Measurements from ENCODE around the gene TRMT11. TPM values are rescaled to one million over a fixed set of nuclear protein-coding genes. Genes with fewer than 3 reads are reported as not detected.
A peak's percentile ranks its signal among the peaks of the same experiment; 100 is the strongest.

The TRMT11 gene
- total RNA-seq, 1 experiment from 2014 or later: 17.9 TPM

- TF ChIP-seq EZH2phosphoT487 (IDR thresholded peaks at IDR 0.05; ENCODE audit: borderline replicate concordance, low read length) (no peak), EZH2 (IDR thresholded peaks at IDR 0.05; ENCODE audit: low read length, unreplicated experiment) (no peak), CTCF (conservative IDR thresholded peaks at IDR 0.05; ENCODE audit: low read depth, low read length) (no peak)
- H3K4me3 ChIP-seq (ENCODE audit: low read length): no peak overlapping the region
- no peaks in the 10 kb centered on the region for H3K9me3 ChIP-seq (ENCODE audit: low read length)
- no peaks in the 10 kb centered on the region for H3F3A ChIP-seq (ENCODE audit: low read length, unreplicated experiment)
- H3K79me2 ChIP-seq (ENCODE audit: low read length): no peaks in the 10 kb centered on the region
- H2AFZ ChIP-seq (ENCODE audit: low read length): no peak overlapping the region
- CTCF ChIA-PET: no interaction called here
- no peaks in the 10 kb centered on the region for H3K27me3 ChIP-seq (ENCODE audit: low read length)
- no TSS peak for BruUV-seq (replicated peaks)
- no peak overlapping the region for H3K9ac ChIP-seq (ENCODE audit: low read length)
- H3K9me2 ChIP-seq (replicated peaks; ENCODE audit: low read length): no peaks in the 10 kb centered on the region
- H3K36me3 ChIP-seq (ENCODE audit: low read depth, low read length): peaks cover 22% of the 10 kb centered on the region
- no peak overlapping the region for H3K4me2 ChIP-seq (ENCODE audit: low read length)
- H3K4me1 ChIP-seq (ENCODE audit: insufficient read depth, low read length): no peaks in the 10 kb centered on the region
- no peaks in the 10 kb centered on the region for H4K20me1 ChIP-seq (ENCODE audit: low read length)
- intact Hi-C loops (cut with micrococcal nuclease): no loop called here
- ATAC-seq: no peak
- H3K27ac ChIP-seq (ENCODE audit: low read length): no peak overlapping the region
- no peak for DNase-seq
- POLR2A ChIA-PET (ENCODE audit: unreplicated experiment): no interaction called here
Measured at GRCh38 chr6:126007800-126008199, 21.5 kb downstream of the TRMT11 start.

- no peaks in the 10 kb centered on the region for H3K27me3 ChIP-seq (ENCODE audit: low read length)
- no peak overlapping the region for H3K9ac ChIP-seq (ENCODE audit: low read length)
- TF ChIP-seq CTCF (conservative IDR thresholded peaks at IDR 0.05; ENCODE audit: low read depth, low read length) (no peak), EZH2 (IDR thresholded peaks at IDR 0.05; ENCODE audit: low read length, unreplicated experiment) (no peak), EZH2phosphoT487 (IDR thresholded peaks at IDR 0.05; ENCODE audit: borderline replicate concordance, low read length) (no peak)
- no peak overlapping the region for H2AFZ ChIP-seq (ENCODE audit: low read length)
- ChIA-PET CTCF (no interaction called here), POLR2A (ENCODE audit: unreplicated experiment) (no interaction called here)
- peaks cover 30% of the 10 kb centered on the region for H3K36me3 ChIP-seq (ENCODE audit: low read depth, low read length)
- no peaks in the 10 kb centered on the region for H3K9me3 ChIP-seq (ENCODE audit: low read length)
- ATAC-seq (no peak), DNase-seq (no peak)
- H3K27ac ChIP-seq (ENCODE audit: low read length): no peak overlapping the region
- H3K79me2 ChIP-seq (ENCODE audit: low read length): no peaks in the 10 kb centered on the region
- H3K4me2 ChIP-seq (ENCODE audit: low read length): no peak overlapping the region
- H3F3A ChIP-seq (ENCODE audit: low read length, unreplicated experiment): no peaks in the 10 kb centered on the region
- H3K4me1 ChIP-seq (ENCODE audit: insufficient read depth, low read length): no peaks in the 10 kb centered on the region
- no peaks in the 10 kb centered on the region for H3K9me2 ChIP-seq (replicated peaks; ENCODE audit: low read length)
- H4K20me1 ChIP-seq (ENCODE audit: low read length): no peaks in the 10 kb centered on the region
- no TSS peak for BruUV-seq (replicated peaks)
- no peak overlapping the region for H3K4me3 ChIP-seq (ENCODE audit: low read length)
- intact Hi-C loops (cut with micrococcal nuclease): no loop called here
Measured at GRCh38 chr6:126010040-126010439, 23.7 kb downstream of the TRMT11 start.

GRCh38 chr6:126015863-126016262 lies 29.5 kb downstream of the TRMT11 start:
- CTCF ChIA-PET: no interaction called here
- no peaks in the 10 kb centered on the region; the same call in 1 of the 2 replicates for H3K4me1 ChIP-seq (ENCODE audit: insufficient read depth, low read length)
- H3K4me2 ChIP-seq (ENCODE audit: low read length): no peak overlapping the region
- TF ChIP-seq EZH2phosphoT487 (IDR thresholded peaks at IDR 0.05; ENCODE audit: borderline replicate concordance, low read length) (no peak), CTCF (conservative IDR thresholded peaks at IDR 0.05; ENCODE audit: low read depth, low read length) (no peak), EZH2 (IDR thresholded peaks at IDR 0.05; ENCODE audit: low read length, unreplicated experiment) (no peak)
- H4K20me1 ChIP-seq (ENCODE audit: low read length): 0 out of 2 replicates have a peak, but pooled peaks cover 4% of the 10 kb centered on the region
- H3K36me3 ChIP-seq (ENCODE audit: low read depth, low read length): peaks cover 32% of the 10 kb centered on the region
- peak; percentile 32 for DNase-seq
- H3K27ac ChIP-seq (ENCODE audit: low read length): no peak overlapping the region
- no peaks in the 10 kb centered on the region for H3K9me3 ChIP-seq (ENCODE audit: low read length)
- ATAC-seq: peak; percentile 71
- no peak overlapping the region for H3K9ac ChIP-seq (ENCODE audit: low read length)
- H2AFZ ChIP-seq (ENCODE audit: low read length): no peak overlapping the region
- H3K27me3 ChIP-seq (ENCODE audit: low read length): no peaks in the 10 kb centered on the region
- no peak overlapping the region for H3K4me3 ChIP-seq (ENCODE audit: low read length)
- no TSS peak for BruUV-seq (replicated peaks)
- no peaks in the 10 kb centered on the region for H3K9me2 ChIP-seq (replicated peaks; ENCODE audit: low read length)
- no peaks in the 10 kb centered on the region for H3K79me2 ChIP-seq (ENCODE audit: low read length)
- intact Hi-C loops (cut with micrococcal nuclease): no loop called here
- no peaks in the 10 kb centered on the region for H3F3A ChIP-seq (ENCODE audit: low read length, unreplicated experiment)
- POLR2A ChIA-PET (ENCODE audit: unreplicated experiment): no interaction called here
